ENCODE data around the gene PHYH. TPM values are rescaled to one million over a fixed set of nuclear protein-coding genes. Genes with fewer than 3 reads are reported as not detected.
"Not testable (repeated sequence)": the region's sequence is repeated elsewhere in the genome, so short reads cannot be mapped to it uniquely, and the experiment has no call there.

The PHYH gene
- 14.0 TPM for polyA plus RNA-seq (2013, experiment 1 of 2; ENCODE audit: insufficient read length)
- polyA plus RNA-seq (2013, experiment 2 of 2; ENCODE audit: insufficient read length): 14.7 TPM

- DNase-seq: peak; percentile 81
Measured at GRCh38 chr10:13299437-13300287, at the start of gene PHYH. TSS of gene PHYH (minus strand) at chr10:13300064. CDS start at chr10:13300042, 22 bp downstream.

GRCh38 chr10:13348216-13349017, 48.6 kb upstream of the PHYH start, which contains the start of gene SEPHS1:
TSS of gene SEPHS1 (minus strand) at chr10:13348293. CDS start at chr10:13344950, 3,343 bp downstream.
- DNase-seq: peak; percentile 83

- DNase-seq: peak; percentile 84
Measured at GRCh38 chr10:13347500-13348156, 47.8 kb upstream of the PHYH start.

GRCh38 chr10:13347043-13347499, 47.2 kb upstream of the PHYH start:
- DNase-seq: no peak

- peak; percentile 83 for DNase-seq
Measured at GRCh38 chr10:13346283-13347042, 46.6 kb upstream of the PHYH start.

- no peak for DNase-seq
Measured at GRCh38 chr10:13340626-13341376, 40.9 kb upstream of the PHYH start.

GRCh38 chr10:13340068-13340467, 40.2 kb upstream of the PHYH start:
- DNase-seq: no peak

- peak; percentile 79 for DNase-seq
Measured at GRCh38 chr10:13338390-13339110, 38.7 kb upstream of the PHYH start.

- DNase-seq: no peak
Measured at GRCh38 chr10:13337827-13338196, 37.9 kb upstream of the PHYH start.

- DNase-seq: no peak
Measured at GRCh38 chr10:13337128-13337826, 37.4 kb upstream of the PHYH start.

- DNase-seq: no peak
Measured at GRCh38 chr10:13335881-13336280, 36.0 kb upstream of the PHYH start.

GRCh38 chr10:13334556-13334955, 34.7 kb upstream of the PHYH start:
- DNase-seq: no peak

GRCh38 chr10:13331646-13332045, 31.8 kb upstream of the PHYH start:
- peak; percentile 56 for DNase-seq

- not testable (repeated sequence) for DNase-seq
Measured at GRCh38 chr10:13330980-13331379, 31.1 kb upstream of the PHYH start.

GRCh38 chr10:13329565-13329964, 29.7 kb upstream of the PHYH start:
- no peak for DNase-seq

- no peak for DNase-seq
Measured at GRCh38 chr10:13328613-13329012, 28.7 kb upstream of the PHYH start.

- no peak for DNase-seq
Measured at GRCh38 chr10:13328126-13328525, 28.3 kb upstream of the PHYH start.

- DNase-seq: no peak
Measured at GRCh38 chr10:13327534-13327933, 27.7 kb upstream of the PHYH start.

- no peak for DNase-seq
Measured at GRCh38 chr10:13322615-13323148, 22.8 kb upstream of the PHYH start.
